Fibroblast of upper back skin (primary cell): Measurements from ENCODE around the gene UNC119.
"Not testable (repeated sequence)": the region's sequence is repeated elsewhere in the genome, so short reads cannot be mapped to it uniquely, and the experiment has no call there.

Experiments
- DNase-seq: peaks from one replicate; pipeline ENCODE4 v3.0.0-alpha.2; 2013

Gene UNC119

DNA sequence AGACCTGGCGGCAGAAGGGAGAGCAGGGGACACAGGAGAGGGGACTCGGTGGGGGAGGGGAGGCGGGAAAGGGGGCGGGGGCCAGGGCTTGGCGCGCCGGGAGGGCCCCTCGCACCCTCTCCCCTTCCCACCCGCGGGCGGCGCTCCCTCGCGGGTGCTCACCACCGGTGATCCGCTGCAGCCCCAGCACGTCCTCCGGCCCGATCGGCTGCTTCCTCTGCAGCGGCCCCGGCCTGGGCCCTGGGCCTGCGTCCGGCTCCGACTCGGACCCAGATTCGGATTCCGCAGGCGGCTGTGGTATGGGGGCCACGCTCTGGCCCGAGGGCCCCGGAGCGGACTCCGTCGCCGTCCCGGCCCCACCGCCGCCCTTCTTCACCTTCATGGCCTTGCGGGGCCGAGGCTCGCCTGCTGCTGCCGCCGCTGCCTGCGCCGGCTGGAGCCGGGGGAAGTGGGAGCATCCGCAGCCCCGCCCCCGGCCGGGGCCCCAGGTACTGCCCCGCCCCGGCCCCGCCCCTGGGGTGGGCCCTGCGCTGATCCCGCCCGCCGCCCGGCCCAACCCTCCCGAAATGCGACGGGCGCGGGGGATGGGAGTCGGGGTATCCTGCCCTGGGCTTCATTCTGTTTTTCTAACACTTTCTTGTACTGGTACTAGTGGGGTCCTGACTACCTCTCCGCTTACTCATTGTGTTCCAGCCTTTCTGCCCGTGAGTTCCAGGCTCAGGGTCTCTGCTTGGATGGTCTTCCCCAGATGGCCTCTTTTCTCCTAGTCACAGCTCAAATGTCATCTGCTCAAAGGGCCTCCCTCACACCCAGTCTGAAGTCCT is at the start of gene UNC119:
TSS of gene UNC119 (minus strand) at position 449 of the 824 bp plus-strand sequence. CDS start at position 382, 67 bp downstream.
- DNase-seq = peak; percentile 61

DNA sequence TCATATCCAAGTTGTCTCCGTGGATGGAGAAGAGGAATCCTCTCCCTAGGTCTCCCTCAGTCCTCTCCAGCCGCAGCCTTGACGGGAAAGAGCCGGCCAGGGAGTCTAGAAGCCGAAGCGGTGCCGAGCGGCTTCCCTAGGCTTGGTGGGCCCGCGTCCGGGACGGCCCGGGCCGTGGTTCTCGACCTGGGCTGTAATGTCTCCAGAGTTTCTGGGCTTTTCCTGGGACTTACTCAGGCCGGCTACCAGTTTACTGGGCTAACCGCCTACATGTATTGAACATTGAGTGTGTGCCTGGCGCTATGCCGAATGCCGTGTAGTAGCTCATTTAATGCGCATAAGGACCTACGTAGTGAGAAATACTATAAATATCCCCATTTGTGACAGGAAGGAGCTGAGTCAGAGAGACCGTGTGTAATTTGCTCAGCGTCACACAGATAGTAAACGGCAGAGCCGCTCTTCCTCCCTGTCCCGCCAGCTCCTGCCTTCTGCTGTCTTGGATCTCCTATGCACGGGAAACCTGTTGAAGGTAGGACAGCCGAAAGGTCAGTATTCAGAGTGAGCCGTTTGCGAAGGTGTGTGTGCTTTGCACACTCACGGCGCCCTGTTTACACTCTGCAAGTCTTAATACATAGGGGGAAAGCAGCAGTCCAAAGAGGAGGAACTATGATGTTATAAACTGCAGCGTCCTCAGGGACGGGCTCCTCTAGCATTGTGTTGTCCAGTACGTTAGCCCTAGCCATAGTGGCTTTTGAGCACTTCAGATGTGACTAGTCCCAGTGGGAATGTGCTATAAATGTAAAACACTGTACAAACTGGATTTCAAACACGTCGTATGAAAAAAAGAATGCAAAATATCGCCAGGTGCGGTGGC is 47.1 kb upstream of the UNC119 start:
- DNase-seq = peak; percentile 86

DNA sequence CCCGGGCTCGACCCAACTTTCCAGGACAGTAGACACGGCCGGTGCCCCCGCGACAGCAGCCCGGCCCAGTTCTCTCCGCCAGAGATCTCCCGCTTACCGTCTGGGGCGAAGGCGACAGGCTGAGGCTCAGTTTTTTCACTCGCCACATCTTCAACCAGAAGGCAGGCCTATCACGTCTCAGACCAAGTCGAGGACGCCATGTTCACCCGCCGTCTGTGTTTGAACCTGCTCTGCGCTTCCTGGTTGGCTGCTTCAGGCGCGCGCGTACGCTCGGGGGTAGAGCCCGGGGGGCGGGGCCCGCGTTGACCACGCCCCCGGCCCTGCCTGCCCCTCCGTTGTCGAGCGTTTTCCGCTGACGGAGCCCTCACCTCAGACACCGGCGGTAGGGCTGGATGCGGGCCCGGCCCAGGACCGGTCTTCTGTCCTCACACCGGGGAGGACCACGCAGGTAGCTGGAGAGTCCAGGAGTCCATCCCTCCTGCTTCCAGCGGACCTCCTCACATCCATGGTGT is 46.4 kb upstream of the UNC119 start, which contains the start of gene SPAG5:
TSS of gene SPAG5 (minus strand) at position 227 of the 512 bp plus-strand sequence. CDS start at position 148, 79 bp downstream.
- DNase-seq = peak; percentile 89

DNA sequence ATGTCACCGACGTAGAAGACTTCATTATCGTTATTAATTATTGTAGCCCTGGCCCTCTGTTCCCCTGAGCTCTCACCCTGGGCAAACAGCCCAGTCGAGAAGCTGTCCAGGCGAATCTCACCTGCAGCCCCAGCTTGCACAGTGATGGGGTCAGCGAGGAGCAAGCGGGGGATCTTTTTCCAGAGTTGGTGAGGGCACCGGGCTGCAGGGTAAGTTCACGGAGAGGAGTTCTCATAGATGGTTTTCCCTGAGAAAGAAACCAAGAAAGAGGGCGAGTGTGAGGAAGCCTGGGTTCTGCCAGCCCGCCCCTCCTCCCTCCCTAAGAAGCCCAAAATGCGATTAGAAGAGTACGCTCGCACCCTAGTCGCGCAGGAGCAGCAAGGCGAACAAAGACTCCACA is 46.0 kb upstream of the UNC119 start:
- DNase-seq = peak; percentile 3

DNA sequence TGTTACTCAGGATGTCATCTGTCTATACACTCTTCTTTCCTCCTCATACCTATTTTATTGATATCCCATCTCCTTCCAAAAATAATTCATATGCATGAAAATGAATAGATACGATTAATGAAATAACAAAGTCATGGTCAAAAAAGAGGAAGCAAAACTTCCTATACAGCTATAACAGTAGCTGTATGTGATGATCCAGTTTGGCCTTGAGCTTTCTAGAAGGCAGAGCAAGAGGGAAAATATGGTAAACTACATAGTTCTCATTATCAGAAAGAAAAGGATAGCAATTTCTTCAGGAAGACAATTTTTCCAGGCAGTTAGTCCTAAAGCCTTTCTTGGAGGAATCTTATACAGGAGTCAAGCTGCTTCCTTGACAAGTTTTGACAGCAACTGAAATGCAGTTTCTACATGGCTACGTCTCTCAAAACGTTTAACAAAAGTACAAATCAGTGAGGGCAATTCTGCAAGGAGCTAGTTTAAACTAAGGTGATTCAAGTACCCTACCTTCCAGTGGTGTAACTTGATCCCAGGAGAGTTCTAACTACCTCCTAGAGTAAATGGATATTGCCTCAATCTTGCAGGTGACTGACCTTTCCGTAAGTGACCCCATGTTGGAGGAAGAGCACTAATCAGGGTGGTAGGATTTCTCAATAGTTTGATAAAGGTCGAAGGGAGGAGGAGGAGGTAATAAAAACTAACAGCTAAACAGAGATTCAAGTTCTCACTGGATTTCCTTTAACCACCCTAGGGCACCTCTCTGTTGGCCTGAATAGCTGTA is 45.4 kb upstream of the UNC119 start:
- no peak for DNase-seq

DNA sequence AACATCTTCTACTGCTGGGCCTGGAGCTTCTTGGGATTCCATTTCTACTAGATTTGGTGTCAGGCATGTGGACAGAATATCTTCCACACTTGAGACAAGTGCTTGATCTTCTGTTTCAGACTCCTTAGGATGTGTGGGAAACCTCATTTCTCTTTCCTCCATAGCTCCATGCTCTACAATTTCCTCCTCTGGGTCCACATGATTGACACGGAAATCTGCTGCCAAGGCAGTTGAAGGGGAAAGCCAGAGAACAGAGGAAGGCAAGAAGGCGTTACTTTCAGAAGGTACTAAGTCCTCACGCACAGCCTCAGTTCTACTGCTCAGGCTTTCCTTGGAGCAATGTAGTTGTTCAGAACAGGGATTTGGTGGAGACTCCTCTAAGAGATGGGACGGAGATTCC is 39.8 kb upstream of the UNC119 start:
- no peak for DNase-seq

DNA sequence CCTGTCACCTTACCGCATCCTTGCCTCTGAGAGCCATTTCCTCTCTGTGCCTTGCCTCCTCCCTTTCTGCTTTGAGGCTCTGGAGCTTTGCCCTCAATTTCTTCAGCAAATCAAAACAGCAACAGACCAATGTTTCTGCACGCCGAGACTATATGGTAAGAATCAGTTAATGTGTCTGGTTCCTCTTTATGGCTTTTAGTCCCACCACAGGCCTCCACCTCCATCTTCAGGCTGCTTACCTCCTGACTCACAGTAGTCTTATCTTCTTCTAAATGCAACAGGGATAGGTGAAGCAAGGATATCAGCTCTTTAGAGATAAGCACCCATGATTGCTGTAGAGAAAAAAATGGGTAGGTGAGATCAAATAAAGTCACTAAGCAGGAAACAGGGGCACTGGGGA is 33.4 kb upstream of the UNC119 start:
- DNase-seq = no peak

DNA sequence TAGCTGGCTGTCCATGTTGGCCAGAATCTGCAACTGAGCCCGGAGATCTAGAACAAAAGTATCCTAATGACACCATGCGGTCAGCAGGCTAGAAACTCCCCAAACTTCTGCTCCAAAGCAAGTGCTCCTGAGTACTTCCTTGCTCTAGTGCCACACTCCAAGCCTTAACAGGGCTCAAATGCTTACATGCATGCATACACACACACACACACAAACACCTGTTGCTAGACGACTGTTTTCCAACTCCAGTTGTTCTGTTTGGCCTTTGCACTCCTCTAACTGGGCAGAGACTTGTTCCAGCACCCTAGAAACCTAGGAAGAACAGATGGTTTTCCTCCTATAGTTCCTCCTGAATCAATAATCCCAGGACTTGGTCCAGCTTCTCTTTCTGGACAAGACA is 32.0 kb upstream of the UNC119 start:
- no peak for DNase-seq

DNA sequence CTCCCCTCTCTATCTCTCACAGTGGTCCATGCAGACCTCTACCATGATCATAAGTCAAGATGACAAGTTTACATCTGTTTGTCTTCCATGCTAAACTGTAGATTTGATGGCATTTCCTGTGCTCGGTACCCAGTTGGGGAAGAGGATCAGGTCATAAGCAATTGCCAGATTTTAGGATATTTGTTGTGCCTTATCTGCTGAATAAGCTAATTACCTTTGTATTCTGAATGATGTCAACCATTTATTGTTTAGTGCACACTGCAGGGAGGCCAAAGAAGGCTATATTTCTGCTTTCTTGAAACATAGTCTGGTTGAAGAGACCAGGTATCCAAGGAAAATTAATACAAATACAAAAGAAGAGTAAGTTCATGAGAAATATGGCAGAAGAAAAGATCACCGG is 30.1 kb upstream of the UNC119 start:
- no peak for DNase-seq

DNA sequence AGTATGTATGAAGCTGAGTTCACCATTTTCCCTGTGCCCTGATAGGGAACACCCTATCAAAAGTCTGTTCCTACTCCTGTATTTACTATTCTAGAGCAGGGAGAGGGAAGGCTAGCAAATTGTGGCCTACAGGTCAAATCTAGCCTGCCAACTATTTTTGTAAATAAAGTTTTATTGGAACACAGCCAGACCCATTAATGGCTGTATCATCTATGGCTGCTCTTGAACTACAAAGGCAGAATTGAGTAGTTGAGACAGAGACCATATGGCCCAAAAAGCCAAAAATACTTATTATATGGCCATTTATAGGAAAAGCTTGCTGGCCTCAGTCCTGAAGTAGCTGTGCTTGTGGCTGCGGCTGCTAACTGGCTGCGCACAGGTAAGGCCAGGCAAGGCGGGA is 28.5 kb upstream of the UNC119 start:
- no peak for DNase-seq

DNA sequence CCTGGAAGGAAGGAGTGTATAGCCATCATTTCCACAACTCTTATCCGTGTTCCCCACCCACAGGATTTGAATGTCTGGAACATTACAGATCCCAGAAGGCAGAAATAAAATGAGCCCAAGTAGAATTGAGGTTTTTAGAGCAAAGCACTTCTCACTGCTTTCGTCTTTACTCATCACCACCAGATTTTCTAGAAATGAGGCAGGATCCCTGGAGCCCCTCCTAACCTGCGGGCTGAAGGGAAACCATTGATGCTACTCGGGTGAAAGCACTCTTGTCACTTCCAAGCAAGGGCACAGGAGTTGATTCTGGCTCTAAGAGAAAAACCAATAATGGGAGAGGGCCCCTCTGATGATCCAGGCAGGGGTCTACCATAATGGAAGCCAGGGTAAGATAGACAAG is 27.1 kb upstream of the UNC119 start:
- DNase-seq = no peak

DNA sequence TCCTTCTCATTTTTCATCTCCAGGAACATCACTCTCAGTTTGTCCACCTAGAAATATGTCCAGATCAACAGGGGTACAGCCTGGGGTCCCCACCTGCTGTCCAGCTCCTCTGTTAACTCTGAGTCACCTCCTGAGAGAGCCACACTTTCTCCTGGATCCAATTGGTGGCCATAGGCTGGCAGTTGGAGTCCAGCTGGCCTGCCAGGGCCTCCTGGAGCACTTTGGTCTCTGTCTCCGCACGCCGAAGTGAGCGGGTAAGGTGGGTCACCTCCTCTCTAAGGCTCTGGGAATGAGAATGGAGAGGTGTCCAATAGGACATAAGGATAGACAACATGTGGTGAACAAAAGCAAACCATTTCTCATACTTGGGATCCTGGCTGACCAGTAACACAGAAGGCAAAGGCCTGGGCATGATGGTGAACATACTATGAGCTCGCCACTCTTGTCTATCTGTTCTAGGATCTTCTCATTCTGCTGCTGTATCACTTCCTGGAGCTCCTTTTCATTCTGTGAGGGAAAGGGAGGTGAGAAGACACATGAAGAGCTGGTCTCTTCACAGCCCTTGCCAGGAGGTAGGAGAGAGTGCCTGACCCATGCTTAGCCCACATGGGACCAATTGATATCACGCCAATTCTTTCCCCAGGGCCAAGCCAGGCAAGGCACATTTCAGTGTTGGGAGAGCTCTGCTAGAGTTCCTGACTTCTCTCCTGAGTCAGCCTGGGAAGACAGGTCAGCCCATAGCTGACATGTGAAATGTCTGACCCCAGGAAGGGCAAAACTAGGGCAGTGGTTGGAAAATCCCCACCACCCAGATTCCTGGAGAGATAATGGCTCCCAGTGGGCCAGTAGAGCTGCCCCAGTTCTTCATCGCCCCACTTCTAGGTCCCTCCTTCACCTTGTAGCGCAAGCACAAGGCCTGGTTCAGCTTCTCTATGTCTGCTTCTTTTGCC is 26.1 kb upstream of the UNC119 start:
- no peak for DNase-seq

DNA sequence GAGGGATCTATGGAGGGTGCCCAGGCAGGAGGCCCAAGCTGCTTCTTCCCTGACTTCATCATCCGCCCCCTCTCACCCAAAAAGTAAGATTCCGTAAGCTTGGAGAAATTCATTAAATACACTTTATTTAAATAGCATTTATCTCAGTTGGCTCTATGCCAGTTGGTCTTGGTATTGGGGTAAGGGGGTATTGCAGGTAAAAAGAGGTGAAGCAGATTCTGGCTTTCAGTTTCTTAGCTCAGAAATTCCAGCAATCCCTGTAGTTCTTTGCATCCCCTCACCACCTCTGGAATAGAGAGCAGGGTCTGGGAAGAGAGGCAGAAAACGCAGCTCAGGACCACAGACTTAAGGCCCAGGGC is 25.0 kb upstream of the UNC119 start:
- no peak for DNase-seq

DNA sequence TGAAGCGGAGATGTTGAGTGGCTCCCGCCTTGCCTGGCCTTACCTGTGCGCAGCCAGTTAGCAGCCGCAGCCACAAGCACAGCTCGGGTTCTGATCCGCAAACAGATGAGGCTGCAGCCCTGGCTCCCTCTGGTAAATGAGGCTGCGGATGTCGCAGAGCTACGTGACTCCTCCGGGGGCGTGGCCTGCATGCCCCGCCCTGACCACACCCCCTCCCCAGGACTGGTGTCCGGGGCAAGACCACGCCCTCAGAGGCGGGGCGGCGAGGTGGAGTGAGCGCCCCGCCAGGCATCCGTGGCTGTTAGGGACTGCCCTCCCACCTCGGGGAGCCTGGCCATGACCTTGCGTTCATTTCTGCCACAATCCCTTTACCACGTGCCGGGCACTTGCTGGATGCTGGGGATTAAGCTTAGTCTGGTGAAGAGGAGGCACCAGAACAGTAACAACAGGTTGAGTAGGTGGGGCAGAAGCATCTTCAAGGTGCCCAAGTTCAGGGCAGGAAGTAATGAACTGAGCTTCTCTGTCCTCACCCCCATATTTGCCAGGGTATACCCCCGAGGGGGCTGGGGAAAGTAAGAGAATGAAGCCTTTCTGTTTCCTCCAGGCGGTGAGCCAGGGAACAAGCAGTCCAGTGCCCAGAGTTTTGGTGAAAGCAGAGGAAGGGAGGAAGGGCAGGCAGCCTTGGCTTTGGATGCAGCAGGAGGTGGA is 24.5 kb upstream of the UNC119 start, which contains the start of gene ALDOC:
TSS of gene ALDOC (minus strand) at position 138 of the 708 bp plus-strand sequence. CDS start 1,363 bp downstream, outside the sequence.
- DNase-seq = peak; percentile 92

DNA sequence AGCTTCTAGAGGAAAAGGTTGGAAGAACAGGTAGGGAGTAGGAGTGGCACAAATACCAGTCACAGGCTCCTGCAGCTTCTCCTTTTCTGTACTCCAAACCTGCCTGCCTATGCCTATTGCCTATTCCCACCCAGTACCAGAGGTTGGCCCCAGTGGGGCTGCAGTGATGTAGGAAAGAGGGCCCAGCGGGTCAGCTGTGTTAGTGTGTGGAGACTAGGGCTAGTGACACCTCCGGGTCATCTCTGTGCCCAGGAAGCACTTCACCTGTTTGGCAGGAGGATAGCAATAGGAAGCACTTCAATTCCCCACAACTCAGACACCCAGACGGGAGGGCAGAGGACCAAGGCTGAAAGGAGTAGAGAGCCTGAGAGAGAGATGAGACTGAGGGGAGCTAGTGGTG is 23.6 kb upstream of the UNC119 start:
- not testable (repeated sequence) for DNase-seq

DNA sequence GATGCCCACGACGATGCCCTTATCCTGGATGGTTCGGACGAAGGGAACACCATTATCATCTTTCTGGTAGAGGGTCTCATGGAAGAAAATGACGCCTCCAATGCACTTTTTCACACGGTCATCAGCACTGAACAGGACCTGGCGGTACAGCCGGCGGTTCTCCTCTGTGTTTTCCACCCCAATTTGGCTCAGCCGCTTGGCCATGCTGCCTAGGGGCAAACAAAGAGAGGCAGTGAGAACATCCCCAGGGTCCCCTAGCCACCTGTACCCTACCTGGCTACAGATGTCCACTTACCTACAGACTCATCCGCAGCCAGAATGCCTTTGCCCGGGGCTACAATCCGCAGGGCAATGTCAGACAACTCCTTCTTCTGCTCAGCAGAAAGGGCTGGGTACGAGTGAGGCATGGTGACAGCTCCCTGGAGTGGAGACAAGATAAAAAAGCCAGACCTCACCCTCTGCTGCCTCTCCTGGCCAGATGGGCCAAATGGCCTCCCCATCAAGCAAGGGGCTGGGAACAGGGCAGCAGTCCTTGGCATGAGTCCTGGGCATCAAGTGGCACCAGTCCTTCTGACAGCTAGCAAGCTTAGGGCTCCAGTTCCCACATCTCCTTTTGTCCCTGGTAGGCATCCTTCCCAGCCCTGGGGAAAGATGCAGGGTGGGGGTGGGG is 22.8 kb upstream of the UNC119 start:
- DNase-seq = no peak

DNA sequence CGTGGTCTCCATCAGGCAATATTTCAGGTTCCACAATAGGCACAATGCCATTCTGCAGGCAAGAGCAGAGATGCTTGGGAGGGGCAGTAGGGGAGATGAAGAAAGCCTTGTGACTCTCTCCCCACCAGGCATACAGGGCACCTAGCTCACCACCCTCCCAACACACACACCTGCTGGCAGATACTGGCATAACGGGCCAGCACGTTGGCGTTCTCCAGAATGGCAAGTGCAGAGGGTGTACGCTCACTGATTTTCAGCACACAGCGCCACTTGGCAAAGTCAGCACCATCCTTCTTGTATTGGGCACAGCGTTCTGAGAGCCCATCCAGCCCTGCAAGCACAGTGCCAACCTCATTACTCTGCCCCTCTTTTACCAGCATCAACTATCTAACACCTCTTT is 22.1 kb upstream of the UNC119 start:
- DNase-seq = no peak

DNA sequence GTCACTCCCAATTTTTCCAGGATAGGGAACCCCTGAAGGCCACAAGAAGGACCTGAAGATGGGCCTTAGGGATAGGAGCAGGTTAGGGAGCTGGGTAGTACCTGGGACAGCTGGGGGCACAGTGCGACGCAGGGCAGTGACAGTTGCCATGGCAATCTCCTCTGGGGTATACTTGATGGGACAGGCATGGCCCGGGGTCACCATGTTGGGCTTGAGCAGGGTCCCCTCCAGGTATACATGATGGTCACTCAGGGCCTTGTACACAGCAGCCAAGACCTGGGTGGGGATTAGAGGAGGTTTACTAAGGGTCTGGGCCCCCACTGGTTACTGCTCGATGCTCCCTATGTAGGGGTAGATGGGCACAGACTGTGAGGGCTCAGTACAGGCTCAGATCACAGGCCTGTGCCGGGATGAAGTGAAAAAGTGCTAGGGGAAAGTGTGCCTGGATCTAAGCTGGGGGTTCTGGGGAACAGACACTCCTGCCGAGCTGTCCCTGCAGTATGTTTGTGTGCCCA is 21.6 kb upstream of the UNC119 start:
- no peak for DNase-seq

DNA sequence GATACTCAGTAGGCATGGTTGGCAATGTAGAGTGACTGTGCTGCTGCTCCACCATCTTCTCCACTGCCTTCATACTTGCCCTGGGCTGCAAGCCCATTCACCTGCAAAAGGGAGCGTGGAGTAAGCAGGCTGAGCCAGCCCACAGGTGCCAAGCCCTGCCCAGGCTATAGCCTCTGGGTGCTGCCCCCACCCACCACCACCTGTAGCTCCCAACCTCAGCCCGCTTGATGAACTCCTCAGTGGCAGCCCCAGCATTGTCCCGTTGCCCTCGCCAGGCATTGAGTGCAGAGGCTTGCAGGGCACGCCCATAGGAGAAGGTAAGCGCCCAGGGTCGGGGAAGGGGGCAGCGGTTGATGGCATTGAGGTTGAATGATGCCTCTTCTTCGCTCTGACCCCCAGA is 21.1 kb upstream of the UNC119 start:
- no peak for DNase-seq

DNA sequence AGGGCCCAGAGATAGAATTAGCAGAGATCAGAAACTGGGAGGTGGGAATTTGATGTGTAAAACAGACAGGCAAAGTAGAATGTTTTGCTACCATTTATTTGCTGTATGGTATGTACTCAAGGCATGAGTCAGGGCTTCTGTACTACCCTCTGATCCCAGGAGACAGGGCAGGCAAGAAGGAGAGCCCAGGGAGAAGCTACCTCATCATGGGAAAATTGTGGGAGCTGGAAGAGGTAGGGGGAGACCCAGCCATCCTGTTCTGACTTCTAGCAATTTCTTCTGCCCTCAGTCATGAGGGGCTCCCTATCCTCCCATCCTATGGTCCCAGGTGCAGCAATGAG is 20.6 kb upstream of the UNC119 start:
- no peak for DNase-seq
